RWPE2 (cell line): ENCODE measurements around the gene MRGPRF.

Source experiments
- ATAC-seq: fragments of 200-7000 bp; cut with Tn5 transposase; 3 replicates; pipeline ENCODE4 v1.9.1; 2021; ENCODE audit warnings: low read depth
- DNase-seq: peaks from one replicate; pipeline ENCODE4 v3.0.0-alpha.2; 2020; ENCODE audit warnings: low spot score
- H3K27ac ChIP-seq: fragments of 450-650 bp; 2 replicates; pipeline ENCODE4 v1.5.1; 2017; ENCODE audit warnings: mild to moderate bottlenecking; ENCODE audit not compliant: poor library complexity, severe bottlenecking
- H3K27me3 ChIP-seq: fragments of 250-450 bp; sonication (Bioruptor Pico); 2 replicates; pipeline ENCODE4 v1.5.1; 2021; ENCODE audit warnings: mild to moderate bottlenecking, moderate library complexity; ENCODE audit not compliant: insufficient read depth, poor library complexity, severe bottlenecking
- H3K36me3 ChIP-seq: fragments of 250-450 bp; sonication (Bioruptor Pico); 2 replicates; pipeline ENCODE4 v1.5.1; 2020; ENCODE audit warnings: low read depth, mild to moderate bottlenecking, moderate library complexity
- H3K4me1 ChIP-seq: fragments of 250-450 bp; sonication (Bioruptor Pico); 2 replicates; pipeline ENCODE4 v1.5.1; 2021; ENCODE audit warnings: mild to moderate bottlenecking, moderate library complexity; ENCODE audit not compliant: insufficient read depth, poor library complexity, severe bottlenecking
- H3K4me3 ChIP-seq: fragments of 250-450 bp; sonication (Bioruptor Pico); 2 replicates; pipeline ENCODE4 v1.5.1; 2021; ENCODE audit warnings: mild to moderate bottlenecking, moderate library complexity; ENCODE audit not compliant: severe bottlenecking
- H3K9me3 ChIP-seq: fragments of 250-450 bp; sonication (Bioruptor Pico); 2 replicates; pipeline ENCODE4 v1.5.1; 2021; ENCODE audit warnings: mild to moderate bottlenecking, moderate library complexity; ENCODE audit not compliant: severe bottlenecking
- TF ChIP-seq, protein P1 (sequence below): fragments of 450-650 bp; IDR thresholded peaks from one replicate; pipeline ENCODE4 v1.5.1; 2017; ENCODE audit warnings: mild to moderate bottlenecking, moderate library complexity; ENCODE audit not compliant: poor library complexity, severe bottlenecking

The MRGPRF gene

DNA sequence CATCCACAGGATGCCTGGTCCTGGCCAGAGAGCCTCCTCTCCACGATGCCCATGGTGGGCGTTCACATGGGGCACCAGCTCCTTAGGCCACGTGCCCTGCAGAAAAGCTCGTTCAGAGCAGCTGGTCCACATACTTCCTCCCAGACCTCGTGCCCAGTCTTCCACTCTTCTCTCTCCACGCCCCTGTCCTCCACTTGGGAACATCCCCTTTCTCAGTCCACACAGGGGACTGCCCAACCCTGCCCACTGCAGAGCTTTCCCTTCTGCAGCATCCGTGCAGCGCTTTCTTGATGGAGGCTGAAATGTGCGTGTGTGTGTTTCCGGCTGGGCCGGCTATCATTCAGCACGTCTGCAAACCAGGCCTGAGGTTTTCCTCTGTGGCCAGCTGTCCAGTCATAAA is 46.9 kb upstream of the MRGPRF start:
- Histone ChIP-seq H3K9me3 (no peaks in the 10 kb centered on the region), H3K4me3 (no peak overlapping the region), H3K4me1 (no peaks in the 10 kb centered on the region), H3K27me3 (no peaks in the 10 kb centered on the region), H3K36me3 (peaks cover 4% of the 10 kb centered on the region; the same call in 1 of the 2 replicates), H3K27ac (no peak overlapping the region)
- TF ChIP-seq, protein P1, sequence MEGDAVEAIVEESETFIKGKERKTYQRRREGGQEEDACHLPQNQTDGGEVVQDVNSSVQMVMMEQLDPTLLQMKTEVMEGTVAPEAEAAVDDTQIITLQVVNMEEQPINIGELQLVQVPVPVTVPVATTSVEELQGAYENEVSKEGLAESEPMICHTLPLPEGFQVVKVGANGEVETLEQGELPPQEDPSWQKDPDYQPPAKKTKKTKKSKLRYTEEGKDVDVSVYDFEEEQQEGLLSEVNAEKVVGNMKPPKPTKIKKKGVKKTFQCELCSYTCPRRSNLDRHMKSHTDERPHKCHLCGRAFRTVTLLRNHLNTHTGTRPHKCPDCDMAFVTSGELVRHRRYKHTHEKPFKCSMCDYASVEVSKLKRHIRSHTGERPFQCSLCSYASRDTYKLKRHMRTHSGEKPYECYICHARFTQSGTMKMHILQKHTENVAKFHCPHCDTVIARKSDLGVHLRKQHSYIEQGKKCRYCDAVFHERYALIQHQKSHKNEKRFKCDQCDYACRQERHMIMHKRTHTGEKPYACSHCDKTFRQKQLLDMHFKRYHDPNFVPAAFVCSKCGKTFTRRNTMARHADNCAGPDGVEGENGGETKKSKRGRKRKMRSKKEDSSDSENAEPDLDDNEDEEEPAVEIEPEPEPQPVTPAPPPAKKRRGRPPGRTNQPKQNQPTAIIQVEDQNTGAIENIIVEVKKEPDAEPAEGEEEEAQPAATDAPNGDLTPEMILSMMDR: no peak
- no peak for ATAC-seq
- peak; percentile 42 for DNase-seq

DNA sequence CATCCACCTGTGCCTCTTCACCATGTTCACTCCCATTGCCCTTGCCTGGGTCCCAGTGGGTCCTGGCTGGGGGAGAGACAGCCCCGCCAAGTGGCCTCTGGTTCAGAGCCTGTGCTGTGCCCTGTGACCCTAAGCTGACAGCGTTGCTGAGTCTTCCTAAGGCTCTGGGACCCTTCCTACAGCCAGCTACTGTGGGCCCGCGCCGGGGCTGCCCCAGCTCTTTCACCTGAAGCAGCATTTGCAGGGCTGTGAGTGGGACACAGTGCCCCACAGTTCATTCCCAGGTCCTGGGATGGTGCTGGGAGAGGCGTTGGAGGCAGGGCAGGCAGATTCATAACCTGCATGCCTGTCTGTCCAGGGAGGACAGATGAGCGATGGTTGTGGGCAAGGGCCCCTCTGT is 46.4 kb upstream of the MRGPRF start:
- ATAC-seq (no peak), DNase-seq (no peak)
- Histone ChIP-seq H3K27me3 (no peaks in the 10 kb centered on the region), H3K9me3 (no peaks in the 10 kb centered on the region), H3K4me3 (no peak overlapping the region), H3K27ac (no peak overlapping the region), H3K36me3 (peaks cover 4% of the 10 kb centered on the region; the same call in 1 of the 2 replicates), H3K4me1 (no peaks in the 10 kb centered on the region)
- TF ChIP-seq, protein P1: no peak

DNA sequence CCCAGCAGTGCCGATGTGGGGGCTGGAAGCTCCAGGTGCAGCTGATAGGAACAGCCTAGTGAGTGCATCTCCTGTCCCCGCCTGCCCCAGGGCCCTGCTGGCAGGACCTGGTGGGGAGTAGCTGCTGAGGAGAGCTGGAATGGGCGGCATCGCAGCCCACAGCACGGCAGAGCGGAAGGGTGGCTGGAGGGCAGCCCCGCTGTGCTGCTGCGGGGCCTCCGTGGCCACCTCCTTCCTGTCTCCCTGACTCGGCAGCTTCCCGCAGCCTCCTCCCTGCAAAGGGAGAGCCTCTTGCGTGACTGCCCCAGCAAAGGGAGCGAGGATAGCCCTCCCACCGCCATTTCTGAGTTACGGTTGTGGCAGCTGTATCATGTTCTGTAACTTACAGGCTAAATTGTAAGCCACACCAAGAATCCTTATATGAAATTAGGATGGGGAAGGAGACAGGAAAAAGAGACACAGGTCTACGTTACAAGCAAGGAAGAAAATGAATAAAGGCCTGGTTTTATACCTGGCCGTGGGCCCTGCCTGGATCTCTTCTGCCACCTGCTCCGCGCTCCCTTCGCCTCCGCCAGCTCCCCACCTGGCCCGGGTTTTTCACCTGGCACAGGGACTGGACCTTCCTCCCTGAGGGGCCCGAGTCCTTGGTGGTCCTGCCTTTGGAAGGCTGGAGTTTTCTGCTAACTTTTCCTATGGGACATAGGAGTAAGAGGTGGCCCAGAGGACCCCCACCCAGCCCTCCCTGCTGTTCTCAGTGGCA is 45.6 kb upstream of the MRGPRF start:
- H3K4me3 ChIP-seq: no peak overlapping the region
- peaks cover 4% of the 10 kb centered on the region; the same call in 1 of the 2 replicates for H3K36me3 ChIP-seq
- no peaks in the 10 kb centered on the region for H3K4me1 ChIP-seq
- DNase-seq (no peak), ATAC-seq (no peak)
- TF ChIP-seq, protein P1: no peak
- no peaks in the 10 kb centered on the region for H3K9me3 ChIP-seq
- no peaks in the 10 kb centered on the region for H3K27me3 ChIP-seq
- H3K27ac ChIP-seq: no peak overlapping the region

DNA sequence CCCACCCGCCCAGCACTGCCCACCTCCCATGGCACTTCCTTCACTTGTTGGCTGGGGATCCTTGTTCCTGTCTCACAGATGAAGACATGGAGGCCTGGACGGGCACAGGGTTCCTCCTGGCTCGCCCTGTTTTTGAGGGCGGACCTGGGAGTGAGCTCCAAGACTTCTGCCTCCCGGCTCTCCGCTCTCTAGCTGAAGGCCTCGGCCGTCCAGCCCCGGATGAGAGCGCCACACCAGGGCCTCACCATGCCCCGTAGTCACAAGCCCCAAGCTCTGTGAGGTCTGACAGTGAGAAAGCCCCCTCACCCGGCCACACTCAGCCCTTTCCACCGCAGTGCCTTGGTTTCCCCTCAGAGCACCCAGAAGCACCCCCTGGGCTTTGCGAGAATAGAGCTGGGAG is 44.8 kb upstream of the MRGPRF start:
- TF ChIP-seq, protein P1: no peak
- Histone ChIP-seq H3K36me3 (peaks cover 4% of the 10 kb centered on the region; the same call in 1 of the 2 replicates), H3K4me1 (no peaks in the 10 kb centered on the region)

DNA sequence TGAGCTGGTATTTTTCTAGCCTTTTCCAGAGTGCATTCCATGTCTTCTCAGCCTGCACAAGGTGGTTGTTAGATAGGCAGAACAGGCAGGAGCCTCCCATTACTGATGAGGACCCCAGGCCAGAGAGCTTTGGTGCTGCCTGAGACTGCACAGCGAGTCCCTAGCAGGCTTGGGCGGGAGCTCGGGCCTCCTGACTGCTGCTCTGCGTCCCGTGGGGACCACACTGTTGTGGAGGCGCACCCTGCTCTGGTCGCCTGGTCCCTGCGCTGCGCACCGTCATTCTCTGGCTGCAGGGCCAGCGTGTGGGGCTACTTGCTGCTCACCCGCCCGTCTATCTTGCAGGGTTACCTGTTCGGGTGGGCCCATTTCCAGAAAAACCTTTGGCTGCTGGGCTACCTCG is 44.2 kb upstream of the MRGPRF start:
- no peaks in the 10 kb centered on the region for H3K4me1 ChIP-seq
- no peak overlapping the region for H3K27ac ChIP-seq
- DNase-seq: no peak
- ATAC-seq: no peak
- no peaks in the 10 kb centered on the region for H3K9me3 ChIP-seq
- H3K27me3 ChIP-seq: no peaks in the 10 kb centered on the region
- TF ChIP-seq, protein P1: no peak
- no peak overlapping the region for H3K4me3 ChIP-seq
- H3K36me3 ChIP-seq: peaks cover 4% of the 10 kb centered on the region; the same call in 1 of the 2 replicates

More for the DNA sequence above, 44.8 kb upstream of the MRGPRF start:
- DNase-seq (peak; percentile 46), ATAC-seq (no peak)
- Histone ChIP-seq H3K9me3 (no peaks in the 10 kb centered on the region), H3K27ac (no peak overlapping the region), H3K27me3 (no peaks in the 10 kb centered on the region), H3K4me3 (no peak overlapping the region)
